Endodermal cell (in vitro differentiated cells): ENCODE measurements around the gene NAV1. TPM values are rescaled to one million over a fixed set of nuclear protein-coding genes. Genes with fewer than 3 reads are reported as not detected.

Source experiments
- DNase-seq: peaks from one replicate; pipeline ENCODE4 v3.0.0-alpha.2; 2017
- H3K27ac ChIP-seq: 2 replicates; pipeline ENCODE4 v1.5.1; 2013; ENCODE audit warnings: mild to moderate bottlenecking, low read depth, low read length, moderate library complexity
- H3K27me3 ChIP-seq: 2 replicates; pipeline ENCODE4 v1.6.1; 2013; ENCODE audit warnings: mild to moderate bottlenecking, low read length, moderate library complexity; ENCODE audit not compliant: insufficient read depth, control insufficient read depth, poor library complexity, severe bottlenecking
- H3K36me3 ChIP-seq: 2 replicates; pipeline ENCODE4 v1.7.0; 2013; ENCODE audit warnings: mild to moderate bottlenecking, low read length, moderate library complexity; ENCODE audit not compliant: control insufficient read depth, insufficient read depth
- H3K4me1 ChIP-seq: one replicate; pipeline ENCODE4 v1.7.0; 2013; ENCODE audit warnings: low read length; ENCODE audit not compliant: control insufficient read depth, insufficient read depth
- H3K4me3 ChIP-seq: 2 replicates; pipeline ENCODE4 v1.5.1; 2013; ENCODE audit warnings: mild to moderate bottlenecking, low read length, moderate library complexity
- H3K9ac ChIP-seq: 2 replicates; pipeline ENCODE4 v1.6.1; 2013; ENCODE audit warnings: mild to moderate bottlenecking, low read length, moderate library complexity; ENCODE audit not compliant: poor library complexity, severe bottlenecking; ENCODE audit errors: extremely low read depth
- H3K9me3 ChIP-seq: 2 replicates; pipeline ENCODE4 v1.6.1; 2013; ENCODE audit warnings: mild to moderate bottlenecking, low read length, moderate library complexity; ENCODE audit not compliant: control insufficient read depth
- H3K27ac Mint-ChIP-seq: 2 replicates; pipeline ENCODE4 v1.8.0; 2020; ENCODE audit warnings: mixed read lengths
- H3K27me3 Mint-ChIP-seq: 2 replicates; pipeline ENCODE4 v1.8.0; 2021; ENCODE audit warnings: mild to moderate bottlenecking, mixed read lengths; ENCODE audit not compliant: insufficient read depth
- H3K36me3 Mint-ChIP-seq: 2 replicates; pipeline ENCODE4 v1.8.0; 2020; ENCODE audit warnings: low read depth, mixed read lengths
- H3K4me1 Mint-ChIP-seq: 2 replicates; pipeline ENCODE4 v1.8.0; 2020; ENCODE audit warnings: mixed read lengths
- H3K4me3 Mint-ChIP-seq: 2 replicates; pipeline ENCODE4 v1.8.0; 2020; ENCODE audit warnings: mild to moderate bottlenecking, moderate library complexity, mixed read lengths
- H3K9me3 Mint-ChIP-seq: 2 replicates; pipeline ENCODE4 v1.8.0; 2020; ENCODE audit warnings: mild to moderate bottlenecking, mixed read lengths
- CTCF ChIP-seq: fragments of 200-600 bp; sonication (generic); conservative IDR thresholded peaks from 2 replicates; pipeline ENCODE4 v1.5.0; 2021; ENCODE audit warnings: antibody characterized with exemption, mild to moderate bottlenecking
- WGBS, 2 experiments: methylation state at CpG; one replicate each; pipeline versions ENCODE4 v1.1.5 to v1.1.7; 2013; ENCODE audit warnings: missing lambda C conversion rate in 2 of 2, mixed read lengths in 1 of 2; ENCODE audit not compliant: insufficient coverage in 1 of 2, insufficient read length in 1 of 2; 5-methylcytosine and 5-hydroxymethylcytosine counted together
- total RNA-seq, 2 donors: library from RNA; stranded (reverse); fragmentation: NEBNext Ultra II Directional in 1 of 2; extraction: Animal tissue kit (Norgen Biotek cat#: 25700) in 1 of 2; gene quantifications; 2 replicates in 1 of 2; 3 replicates in 1 of 2; pipeline ENCODE4 v1.2.1, GENCODE V29; 2021

Gene NAV1
- total RNA-seq, 2 donors from 2014 or later, result 42.2 to 62.5 TPM

GRCh38 chr1:201499795-201500669 lies 38.9 kb upstream of the NAV1 start:
- no peak overlapping the region for H3K9ac ChIP-seq
- H3K4me3 ChIP-seq, result no peak overlapping the region
- Mint-ChIP-seq H3K27me3 (peaks cover under 1% of the 10 kb centered on the region), H3K4me3 (no peak overlapping the region), H3K9me3 (no peaks in the 10 kb centered on the region), H3K36me3 (no peaks in the 10 kb centered on the region), H3K4me1 (peaks cover 38% of the 10 kb centered on the region), H3K27ac (peak overlapping the region; percentile 35)
- no peaks in the 10 kb centered on the region for H3K27me3 ChIP-seq
- peaks cover 22% of the 10 kb centered on the region for H3K4me1 ChIP-seq
- DNase-seq, result no peak
- 88 to 90% methylated on average over 8 of the region's 8 CpGs for WGBS, 2 experiments
- H3K36me3 ChIP-seq, result no peaks in the 10 kb centered on the region
- H3K27ac ChIP-seq, result peak overlapping the region; percentile 59
- no peak for TF ChIP-seq CTCF
- no peaks in the 10 kb centered on the region for H3K9me3 ChIP-seq

- Histone ChIP-seq H3K4me1 (peaks cover 20% of the 10 kb centered on the region), H3K9me3 (no peaks in the 10 kb centered on the region), H3K36me3 (no peaks in the 10 kb centered on the region), H3K4me3 (no peak overlapping the region), H3K27me3 (no peaks in the 10 kb centered on the region), H3K27ac (peak overlapping the region; percentile 59), H3K9ac (no peak overlapping the region)
- peak; percentile 71 for DNase-seq
- H3K4me3 Mint-ChIP-seq, result no peak overlapping the region
- no peaks in the 10 kb centered on the region for H3K9me3 Mint-ChIP-seq
- no peak for TF ChIP-seq CTCF
- H3K27me3 Mint-ChIP-seq, result peaks cover 6% of the 10 kb centered on the region
- WGBS, 2 experiments, result 80 to 85% methylated on average over 4 of the region's 4 CpGs
- H3K27ac Mint-ChIP-seq, result peak overlapping the region; percentile 35
- no peaks in the 10 kb centered on the region for H3K36me3 Mint-ChIP-seq
- H3K4me1 Mint-ChIP-seq, result peaks cover 40% of the 10 kb centered on the region
Observed at GRCh38 chr1:201500670-201501120, 38.2 kb upstream of the NAV1 start.

GRCh38 chr1:201501144-201501543 lies 37.8 kb upstream of the NAV1 start:
- H3K4me1 ChIP-seq, result peaks cover 18% of the 10 kb centered on the region
- no peak for TF ChIP-seq CTCF
- H3K9ac ChIP-seq, result no peak overlapping the region
- no peak overlapping the region for H3K4me3 ChIP-seq
- Mint-ChIP-seq H3K4me1 (peaks cover 40% of the 10 kb centered on the region), H3K4me3 (no peak overlapping the region), H3K27ac (no peak overlapping the region), H3K9me3 (no peaks in the 10 kb centered on the region), H3K27me3 (peaks cover 10% of the 10 kb centered on the region), H3K36me3 (no peaks in the 10 kb centered on the region)
- no peak for DNase-seq
- H3K27me3 ChIP-seq, result no peaks in the 10 kb centered on the region
- no peaks in the 10 kb centered on the region for H3K9me3 ChIP-seq
- H3K27ac ChIP-seq, result no peak overlapping the region
- no peaks in the 10 kb centered on the region for H3K36me3 ChIP-seq
- WGBS, 2 experiments, result 93 to 95% methylated on average over 8 of the region's 8 CpGs
